NCI-H345 treated with DMSO at 0.1 percent for 48 hours (cell line): ENCODE data around the gene KNTC1.
"Not testable (repeated sequence)": the region's sequence is repeated elsewhere in the genome, so short reads cannot be mapped to it uniquely, and the experiment has no call there.

Experiments used
- DNase-seq: peaks from one replicate; lab custom pipeline; 2025; ENCODE audit not compliant: unreplicated experiment; lab: John Stamatoyannopoulos, UW

KNTC1 gene

GRCh38 chr12:122508163-122508562 is 18.9 kb upstream of the KNTC1 start:
- DNase-seq, result no peak

- DNase-seq, result not testable (repeated sequence)
Observed at GRCh38 chr12:122513028-122513427, 14.0 kb upstream of the KNTC1 start.

- no peak for DNase-seq
Observed at GRCh38 chr12:122513660-122514059, 13.4 kb upstream of the KNTC1 start.

DNA sequence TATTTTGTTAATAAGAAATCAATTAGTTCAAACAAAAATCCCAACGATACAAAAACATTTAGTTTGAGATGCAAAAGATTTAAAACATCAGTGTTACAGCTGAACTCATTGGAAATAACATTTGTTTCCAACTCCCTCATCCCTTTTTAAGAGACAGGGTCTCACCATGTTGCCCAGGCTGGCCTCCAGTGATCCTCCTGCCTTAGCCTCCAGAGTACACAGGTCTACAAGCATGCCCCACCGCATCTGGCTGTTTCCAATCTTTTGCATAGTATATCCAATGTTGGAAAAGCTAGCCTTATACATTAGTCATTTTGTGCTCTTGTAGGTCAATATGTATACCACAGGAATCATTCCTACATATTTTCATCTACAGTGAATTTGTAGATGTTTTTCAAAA is 11.8 kb upstream of the KNTC1 start:
- DNase-seq, result no peak

- no peak for DNase-seq
Observed at GRCh38 chr12:122516544-122517361, 10.3 kb upstream of the KNTC1 start.

GRCh38 chr12:122517877-122518276 is 9.2 kb upstream of the KNTC1 start:
- no peak for DNase-seq

DNA sequence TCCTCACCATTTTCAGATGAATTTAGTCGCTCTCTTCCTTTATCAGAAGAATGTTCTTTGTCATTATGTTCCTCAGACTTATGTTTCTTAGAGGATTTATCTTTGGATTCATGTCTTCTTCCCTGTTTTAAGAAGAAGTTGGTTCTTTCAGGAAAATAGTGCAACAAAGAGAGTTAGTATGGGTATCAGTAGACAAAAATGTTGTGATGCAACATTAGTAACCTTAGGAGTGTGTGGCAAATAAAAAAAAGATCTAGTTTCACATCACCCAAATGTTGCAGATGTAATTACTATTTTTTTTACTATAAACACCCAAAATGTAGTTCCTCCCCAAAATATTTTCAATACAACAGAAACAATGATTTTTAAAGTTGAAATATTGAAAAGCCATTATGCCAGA is 8.1 kb upstream of the KNTC1 start:
- no peak for DNase-seq

DNA sequence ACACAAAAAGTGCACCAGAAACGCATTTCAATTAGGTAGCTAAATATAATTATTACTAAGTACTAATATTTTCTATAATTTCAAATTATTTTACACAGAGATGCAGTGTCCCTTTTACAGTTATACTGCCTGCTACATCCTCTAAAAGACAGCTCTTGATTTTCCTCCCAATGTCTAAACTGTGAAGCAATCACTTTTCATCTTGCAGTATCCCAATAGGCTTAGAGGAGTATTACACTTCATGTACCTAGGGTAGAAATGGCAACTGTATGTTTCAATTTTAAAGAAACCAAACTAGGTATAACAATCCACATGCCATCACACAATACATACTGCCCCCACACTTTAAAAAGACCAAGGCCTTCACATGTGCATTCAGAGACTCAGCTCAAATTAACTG is 7.6 kb upstream of the KNTC1 start:
- no peak for DNase-seq

DNA sequence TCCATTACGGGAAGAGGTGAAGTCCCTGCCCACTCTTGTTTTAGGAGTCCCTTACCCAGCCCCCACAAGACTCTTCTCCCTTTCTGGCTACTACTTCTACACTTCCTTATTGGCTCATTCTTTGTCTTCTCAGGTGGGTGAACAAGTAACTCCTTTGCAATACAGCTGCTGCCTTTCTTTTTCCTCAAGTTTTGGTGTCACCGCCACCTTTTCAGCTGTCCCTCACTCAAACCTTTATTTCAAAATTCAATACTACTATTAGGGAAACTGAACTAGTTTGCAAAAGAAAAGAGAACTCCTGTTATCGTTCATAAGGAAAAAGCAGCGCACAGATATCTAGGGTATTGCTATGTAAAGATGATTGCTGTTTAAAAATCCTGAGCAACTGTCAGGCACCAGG is 6.4 kb upstream of the KNTC1 start:
- no peak for DNase-seq

GRCh38 chr12:122523280-122523679 is 3.8 kb upstream of the KNTC1 start:
- no peak for DNase-seq

GRCh38 chr12:122523846-122524718 is 3.0 kb upstream of the KNTC1 start:
- no peak for DNase-seq

GRCh38 chr12:122527478-122527944 is 462 bp downstream of the KNTC1 start:
- DNase-seq, result no peak

- DNase-seq, result no peak
Observed at GRCh38 chr12:122528582-122528981, 1.5 kb downstream of the KNTC1 start.

DNA sequence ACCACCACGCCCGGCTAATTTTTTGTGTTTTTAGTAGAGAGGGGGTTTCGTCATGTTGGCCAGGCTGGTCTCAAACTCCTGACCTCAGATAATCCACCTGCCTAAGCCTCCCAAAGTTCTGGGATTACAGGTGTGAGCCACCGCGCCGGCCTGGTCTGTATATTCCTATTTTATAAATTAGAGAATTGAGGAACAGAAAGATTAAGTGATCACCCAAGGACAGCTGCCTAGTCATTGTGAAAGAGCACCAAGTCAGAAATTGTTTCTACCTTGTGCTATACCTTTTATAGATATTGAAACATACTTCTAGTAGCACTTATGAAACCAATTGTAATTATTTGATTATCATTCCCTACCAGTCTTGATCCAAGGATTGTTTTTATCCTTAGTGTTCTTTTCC is 1.9 kb downstream of the KNTC1 start:
- DNase-seq, result no peak

- no peak for DNase-seq
Observed at GRCh38 chr12:122533856-122534255, 6.8 kb downstream of the KNTC1 start.

GRCh38 chr12:122537021-122537420 is 10.0 kb downstream of the KNTC1 start:
- no peak for DNase-seq

- no peak for DNase-seq
Observed at GRCh38 chr12:122538496-122538895, 11.4 kb downstream of the KNTC1 start.

- no peak for DNase-seq
Observed at GRCh38 chr12:122544537-122544936, 17.5 kb downstream of the KNTC1 start.

DNA sequence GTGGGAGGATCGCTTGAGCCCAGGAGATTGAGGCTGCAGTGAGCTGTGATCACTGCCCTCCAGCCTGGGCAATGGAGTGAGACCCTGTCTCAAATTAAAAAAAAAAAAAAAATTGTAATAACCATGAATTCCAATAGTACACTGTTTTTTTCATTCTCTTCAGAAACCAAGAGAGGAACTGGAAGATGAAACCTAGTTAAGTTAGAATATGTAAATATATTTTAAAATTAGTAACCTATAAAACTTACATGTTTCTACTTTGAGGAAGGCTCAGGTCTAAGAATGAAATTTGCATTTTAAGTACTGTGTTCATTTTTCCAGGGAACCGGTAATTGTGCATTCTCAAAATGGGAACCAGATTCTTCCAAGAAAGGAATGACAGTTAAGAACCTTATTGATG is 18.8 kb downstream of the KNTC1 start:
- no peak for DNase-seq

GRCh38 chr12:122547330-122547729 is 20.3 kb downstream of the KNTC1 start:
- DNase-seq, result no peak

- no peak for DNase-seq
Observed at GRCh38 chr12:122558745-122559641, 31.9 kb downstream of the KNTC1 start.
